Gastroesophageal sphincter (tissue), 3 donors: ENCODE results near the gene SPATC1L.

Experiments
- CTCF ChIP-seq, 4 experiments: fragments of 200-600 bp in 2 of 4; fragments of 450-650 bp in 2 of 4; sonication (generic) in 1 of 4; IDR thresholded peaks; one replicate each; pipeline ENCODE4 v1.5.1; 2017 to 2019; ENCODE audit warnings: antibody characterized with exemption in 4 of 4, mild to moderate bottlenecking in 2 of 4, moderate library complexity in 2 of 4
- EP300 ChIP-seq: sonication (generic); formaldehyde crosslinking; IDR thresholded peaks from one replicate; pipeline ENCODE4 v1.6.1; 2017; ENCODE audit warnings: antibody characterized with exemption, mild to moderate bottlenecking
- POLR2A ChIP-seq, 2 donors: fragments of 450-650 bp; IDR thresholded peaks; one replicate each; pipeline ENCODE4 v1.6.1; 2017; ENCODE audit warnings: antibody characterized with exemption in 2 of 2, mild to moderate bottlenecking in 2 of 2, moderate library complexity in 1 of 2

- TF ChIP-seq POLR2A (IDR thresholded peaks at IDR 0.05) (no peak), CTCF (IDR thresholded peaks at IDR 0.05) (no peak), EP300 (no peak)
Measured at GRCh38 chr21:46173573-46173972, 10.7 kb downstream of the SPATC1L start.
